HG03097 (cell line): ENCODE measurements around the gene RFX4.
"Not testable (repeated sequence)": the region's sequence is repeated elsewhere in the genome, so short reads cannot be mapped to it uniquely, and the experiment has no call there.

Experiments
- ATAC-seq: cut with Tn5 transposase; IDR thresholded peaks from one replicate; pipeline ENCODE4 v1.9.1; 2021; ENCODE audit not compliant: unreplicated experiment, low FRiP score

The RFX4 gene

DNA sequence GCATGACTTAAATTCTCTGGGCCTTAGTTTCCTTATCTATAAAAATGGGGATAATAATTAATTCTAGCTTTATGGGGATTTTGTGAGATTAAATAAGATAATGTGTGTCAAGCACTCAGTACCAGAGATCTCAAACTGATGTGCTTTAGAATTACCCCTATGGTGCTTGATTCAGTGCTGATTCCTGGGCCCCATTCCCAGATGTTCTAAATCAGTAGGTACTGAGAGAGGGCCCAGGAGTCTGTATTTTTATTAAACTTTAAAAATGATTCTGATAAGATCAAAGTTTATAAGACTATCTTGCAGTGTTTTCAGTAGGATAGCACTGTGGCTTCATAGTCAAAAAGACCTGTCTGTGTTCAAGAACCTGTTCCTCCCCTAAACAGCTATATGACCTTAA, 102.6 kb downstream of the RFX4 start:
- no peak for ATAC-seq

GRCh38 chr12:106687672-106688071, 104.9 kb downstream of the RFX4 start:
- no peak for ATAC-seq

DNA sequence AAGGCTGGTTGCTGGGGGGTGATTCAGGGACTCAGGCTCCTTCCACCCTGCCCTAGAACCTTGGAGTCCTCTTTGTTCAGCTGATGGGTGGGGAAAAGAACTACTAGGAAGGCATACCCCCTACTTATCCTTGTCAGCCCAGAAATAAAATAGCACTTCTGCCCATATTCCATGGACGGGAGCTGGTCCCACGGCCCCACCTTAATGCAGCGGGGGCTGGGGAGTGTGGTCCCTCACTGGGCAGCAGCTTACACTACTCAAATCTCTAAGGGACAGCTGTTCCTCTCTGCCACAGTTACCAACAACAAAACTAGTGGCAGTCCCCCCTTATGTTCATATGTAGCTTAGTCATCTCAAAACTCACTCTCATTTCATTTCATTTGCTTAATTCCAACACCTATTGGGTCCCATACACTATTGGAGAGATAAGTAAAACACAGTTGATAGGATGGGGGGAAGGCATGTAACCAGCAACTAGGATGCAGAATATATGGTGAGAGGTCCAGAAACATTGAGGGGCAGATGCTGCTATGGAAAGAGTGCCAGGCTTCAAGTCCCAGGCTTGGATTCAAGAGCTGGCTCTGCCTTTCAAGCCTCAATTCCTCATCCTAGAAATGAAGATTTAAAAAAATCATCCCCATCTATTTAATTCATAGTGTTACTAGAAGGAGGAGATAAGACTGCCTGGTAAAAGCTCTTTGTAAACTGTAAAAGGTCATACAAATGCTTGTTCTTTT, 107.9 kb downstream of the RFX4 start:
- no peak for ATAC-seq

DNA sequence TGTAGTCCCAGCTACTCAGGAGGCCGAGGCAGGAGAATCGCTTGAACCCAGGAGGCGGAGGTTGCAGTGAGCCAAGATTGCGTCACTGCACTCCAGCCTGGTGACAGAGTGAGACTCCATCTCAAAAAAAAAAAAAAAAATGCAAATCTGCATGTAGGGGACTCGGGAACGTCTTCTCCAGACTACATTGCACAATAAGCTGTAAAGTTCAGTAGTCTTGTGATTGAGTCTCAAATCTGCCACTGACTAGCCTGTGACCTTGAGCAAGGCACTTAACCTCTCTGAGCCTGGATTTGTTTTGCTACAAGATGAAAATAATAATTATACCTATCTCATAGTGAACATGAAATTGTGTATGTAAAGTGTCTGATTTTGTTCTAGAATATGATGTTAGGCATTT, 109.2 kb downstream of the RFX4 start:
- not testable (repeated sequence) for ATAC-seq

- no peak for ATAC-seq
Observed at GRCh38 chr12:106692896-106693820, 110.4 kb downstream of the RFX4 start.

DNA sequence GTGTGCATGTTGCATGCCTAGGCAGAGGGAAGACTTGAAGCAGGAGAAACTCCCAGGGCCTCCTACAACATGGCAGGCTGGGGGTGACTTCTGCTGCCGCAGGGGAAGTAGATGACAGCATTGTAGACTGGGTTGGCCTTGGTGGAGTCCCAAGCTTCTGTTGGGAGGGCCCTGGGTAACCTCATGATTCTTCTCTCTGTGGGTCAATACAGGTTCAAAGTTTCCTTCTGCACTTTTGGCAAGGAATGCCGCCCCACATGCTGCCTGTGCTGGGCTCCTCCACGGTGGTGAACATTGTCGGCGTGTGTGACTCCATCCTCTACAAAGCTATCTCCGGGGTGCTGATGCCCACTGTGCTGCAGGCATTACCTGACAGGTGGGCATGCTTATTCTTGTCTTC, 113.3 kb downstream of the RFX4 start:
- no peak for ATAC-seq

GRCh38 chr12:106696681-106697417, 114.0 kb downstream of the RFX4 start:
- ATAC-seq = no peak

DNA sequence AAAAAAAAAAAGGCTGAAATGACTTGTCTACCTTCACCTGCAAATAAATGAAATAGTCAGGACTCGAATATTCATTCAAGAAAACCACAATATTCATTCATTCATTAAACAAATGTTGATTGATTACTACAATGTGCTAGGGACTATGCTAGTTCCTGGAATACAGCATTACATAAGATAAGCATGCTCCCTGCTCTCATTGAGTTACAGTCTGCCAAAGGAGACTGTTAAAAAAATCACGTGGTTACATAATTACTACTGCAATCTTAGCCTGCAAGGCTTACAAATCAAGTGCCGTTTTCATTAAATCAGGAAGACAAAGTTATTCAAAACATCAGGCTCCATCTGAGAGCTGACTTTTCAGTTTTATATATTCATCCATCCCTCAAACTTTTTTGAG, 121.3 kb downstream of the RFX4 start:
- no peak for ATAC-seq

DNA sequence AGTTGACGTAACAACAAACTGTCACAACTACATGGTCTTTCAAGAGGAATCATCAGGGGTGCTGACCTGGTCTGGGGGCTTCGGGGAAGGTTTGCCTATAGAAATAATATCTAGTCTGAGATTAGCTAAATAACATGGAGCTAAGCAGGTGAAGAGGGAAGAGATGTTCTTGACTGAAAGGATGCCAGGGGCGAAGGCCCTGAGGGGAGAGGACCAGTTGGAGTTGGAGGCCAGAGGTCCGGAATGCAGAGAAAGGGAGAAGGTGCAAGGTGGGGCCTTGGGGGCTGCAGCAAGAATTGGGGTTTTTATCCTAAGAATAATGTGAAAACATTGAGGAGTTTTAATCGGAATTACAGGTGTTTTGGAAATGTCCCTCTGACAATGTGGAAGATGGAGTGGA, 123.2 kb downstream of the RFX4 start:
- no peak for ATAC-seq

- no peak for ATAC-seq
Observed at GRCh38 chr12:106709068-106709511, 126.3 kb downstream of the RFX4 start.

GRCh38 chr12:106710143-106710893, 127.5 kb downstream of the RFX4 start:
- ATAC-seq = no peak

GRCh38 chr12:106711316-106711715, 128.5 kb downstream of the RFX4 start:
- no peak for ATAC-seq

- ATAC-seq = no peak
Observed at GRCh38 chr12:106712768-106713167, 130.0 kb downstream of the RFX4 start.

DNA sequence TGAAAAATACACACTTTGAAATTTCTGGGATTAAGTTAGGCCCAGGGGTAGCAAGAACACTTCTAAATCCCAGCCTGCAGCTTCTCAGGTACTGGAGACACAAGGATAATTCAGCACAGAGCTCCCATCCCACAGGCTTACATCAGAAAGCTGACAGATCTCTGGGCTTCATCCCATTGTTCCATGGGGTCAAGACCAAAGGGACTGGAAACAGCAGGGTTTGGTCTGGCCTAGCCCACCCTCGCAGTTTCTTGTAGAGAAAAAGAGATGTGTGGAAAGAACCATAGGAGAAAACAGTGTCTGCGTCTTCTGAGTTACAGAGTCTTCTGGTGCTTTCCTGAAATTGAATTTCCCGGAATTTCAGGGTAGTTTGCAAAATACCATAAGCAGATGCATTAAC, 132.1 kb downstream of the RFX4 start:
- ATAC-seq = no peak

- no peak for ATAC-seq
Observed at GRCh38 chr12:106715582-106715981, 132.8 kb downstream of the RFX4 start.

- ATAC-seq = no peak
Observed at GRCh38 chr12:106717673-106718072, 134.9 kb downstream of the RFX4 start.

DNA sequence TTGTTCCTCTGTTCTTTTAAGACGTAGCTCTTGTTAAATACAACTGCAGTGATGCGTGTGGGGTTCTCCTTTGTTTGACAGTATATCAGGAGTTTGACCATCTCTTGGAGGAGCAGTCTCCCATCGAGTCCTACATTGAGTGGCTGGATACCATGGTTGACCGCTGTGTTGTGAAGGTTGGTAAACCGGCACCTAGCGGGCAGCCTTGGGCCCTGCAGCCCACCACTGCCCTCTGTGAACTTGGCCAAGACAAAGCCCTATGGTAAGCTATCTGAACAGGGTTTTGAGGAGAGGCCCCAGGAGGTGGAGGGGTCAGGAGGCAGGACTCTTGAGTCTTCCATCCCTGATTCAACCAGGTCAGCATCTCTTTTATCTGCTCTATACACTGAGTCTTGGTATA, 137.1 kb downstream of the RFX4 start:
- ATAC-seq = no peak

DNA sequence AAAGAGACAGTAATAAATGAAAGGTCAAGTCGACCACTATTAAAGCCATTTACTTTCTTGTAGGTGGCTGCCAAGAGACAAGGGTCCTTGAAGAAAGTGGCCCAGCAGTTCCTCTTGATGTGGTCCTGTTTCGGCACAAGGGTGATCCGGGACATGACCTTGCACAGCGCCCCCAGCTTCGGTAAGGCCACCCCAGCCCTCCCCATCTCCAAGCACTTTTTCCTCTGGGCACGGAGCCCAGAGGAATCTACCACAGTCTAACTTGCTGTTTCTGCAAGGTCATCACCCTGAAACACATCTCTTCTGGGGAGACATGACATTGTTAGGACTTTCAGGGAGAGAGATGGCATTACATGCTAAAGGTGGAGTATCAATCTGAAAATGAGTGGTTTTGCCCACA, 137.9 kb downstream of the RFX4 start:
- no peak for ATAC-seq

GRCh38 chr12:106721915-106722314, 139.1 kb downstream of the RFX4 start:
- no peak for ATAC-seq

GRCh38 chr12:106722837-106723236, 140.0 kb downstream of the RFX4 start:
- ATAC-seq = no peak
